NCI-H2196 (cell line): ENCODE measurements around the gene ACSM3.
"Not testable (repeated sequence)": the region's sequence is repeated elsewhere in the genome, so short reads cannot be mapped to it uniquely, and the experiment has no call there.

Experiments
- DNase-seq: peaks from one replicate; lab custom pipeline; 2025; ENCODE audit not compliant: unreplicated experiment; lab: John Stamatoyannopoulos, UW

Gene ACSM3, protein sequence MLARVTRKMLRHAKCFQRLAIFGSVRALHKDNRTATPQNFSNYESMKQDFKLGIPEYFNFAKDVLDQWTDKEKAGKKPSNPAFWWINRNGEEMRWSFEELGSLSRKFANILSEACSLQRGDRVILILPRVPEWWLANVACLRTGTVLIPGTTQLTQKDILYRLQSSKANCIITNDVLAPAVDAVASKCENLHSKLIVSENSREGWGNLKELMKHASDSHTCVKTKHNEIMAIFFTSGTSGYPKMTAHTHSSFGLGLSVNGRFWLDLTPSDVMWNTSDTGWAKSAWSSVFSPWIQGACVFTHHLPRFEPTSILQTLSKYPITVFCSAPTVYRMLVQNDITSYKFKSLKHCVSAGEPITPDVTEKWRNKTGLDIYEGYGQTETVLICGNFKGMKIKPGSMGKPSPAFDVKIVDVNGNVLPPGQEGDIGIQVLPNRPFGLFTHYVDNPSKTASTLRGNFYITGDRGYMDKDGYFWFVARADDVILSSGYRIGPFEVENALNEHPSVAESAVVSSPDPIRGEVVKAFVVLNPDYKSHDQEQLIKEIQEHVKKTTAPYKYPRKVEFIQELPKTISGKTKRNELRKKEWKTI

DNA sequence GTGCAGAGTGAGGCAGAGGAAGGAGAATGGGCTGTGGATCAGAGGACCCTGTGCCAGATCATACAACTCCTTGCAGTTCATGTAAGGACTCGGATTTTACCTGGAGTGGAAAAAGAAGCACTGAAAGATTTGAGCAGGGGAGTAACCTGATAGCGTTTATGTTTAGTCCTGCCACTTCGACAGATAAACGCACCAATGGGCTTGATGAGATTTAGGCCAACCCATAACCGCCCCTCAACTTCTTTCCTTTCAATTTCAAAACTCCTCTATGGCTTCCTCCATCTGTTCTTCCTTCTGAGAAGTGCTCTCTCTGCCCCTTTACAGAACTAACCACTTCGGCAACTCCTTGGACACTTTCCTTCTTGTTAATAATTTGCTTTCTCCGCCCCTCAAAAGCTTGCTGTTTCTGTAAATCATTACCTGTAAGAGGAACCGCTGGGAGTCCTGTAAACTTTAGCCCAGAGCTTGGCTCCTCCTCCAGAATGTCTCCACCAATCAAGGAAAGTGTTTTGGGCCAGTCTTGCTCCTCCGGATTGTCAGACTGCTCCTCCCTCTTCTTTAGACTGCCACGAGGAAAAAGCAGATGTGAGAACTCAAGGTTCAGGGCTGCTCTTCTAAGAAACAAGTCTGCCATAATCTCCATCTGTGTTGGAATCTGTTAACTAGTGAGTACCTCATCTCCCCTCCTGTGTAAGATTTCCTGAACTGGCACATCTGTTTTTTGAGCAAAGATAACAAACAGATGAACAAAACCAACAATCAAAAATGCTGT is at the start of gene ACSM3:
TSS of gene ACSM3 (plus strand) at position 554 of the 772 bp plus-strand sequence. CDS start 6,021 bp downstream, outside the sequence.
- DNase-seq: no peak

DNA sequence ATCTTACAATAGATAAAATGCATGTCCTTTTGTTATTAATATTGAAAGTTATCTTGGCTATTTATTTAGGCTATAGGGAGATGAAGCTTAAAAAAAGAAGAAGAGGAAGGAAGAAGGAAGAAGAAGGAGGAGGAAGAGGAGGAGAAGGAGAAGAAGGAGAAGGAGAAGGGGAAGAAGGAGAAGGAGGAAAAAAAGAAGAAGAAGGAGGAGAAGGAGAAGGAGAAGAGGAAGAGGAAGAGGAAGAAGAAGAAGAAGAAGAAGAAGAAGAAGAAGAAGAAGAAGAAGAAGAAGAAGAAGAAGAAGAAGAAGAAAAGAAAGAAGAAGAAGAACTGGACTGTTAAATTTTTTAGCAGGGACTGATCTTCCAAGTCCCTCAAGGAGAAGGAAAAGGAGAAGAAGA is 46.1 kb upstream of the ACSM3 start:
- not testable (repeated sequence) for DNase-seq

DNA sequence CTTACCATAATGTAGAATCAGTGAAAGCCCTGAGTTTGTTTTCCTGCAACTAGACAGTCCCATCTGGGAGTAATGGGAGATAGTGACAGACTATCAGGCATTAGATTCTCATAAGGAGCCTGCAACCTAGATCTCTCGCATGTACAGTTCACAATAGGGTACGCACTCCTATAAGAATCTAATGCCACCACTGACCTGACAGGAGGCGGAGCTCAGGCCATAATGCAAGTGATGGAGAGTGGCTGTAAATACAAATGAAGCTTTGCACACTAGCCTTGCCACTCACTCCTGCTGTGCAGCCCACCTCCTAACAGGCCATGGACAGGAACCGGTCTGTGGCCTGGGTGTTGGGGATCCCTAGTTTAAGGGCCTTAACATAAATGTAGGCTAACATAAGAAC is 43.6 kb upstream of the ACSM3 start:
- DNase-seq: no peak

GRCh38 chr16:20726661-20727060 is 37.2 kb upstream of the ACSM3 start:
- DNase-seq: no peak

DNA sequence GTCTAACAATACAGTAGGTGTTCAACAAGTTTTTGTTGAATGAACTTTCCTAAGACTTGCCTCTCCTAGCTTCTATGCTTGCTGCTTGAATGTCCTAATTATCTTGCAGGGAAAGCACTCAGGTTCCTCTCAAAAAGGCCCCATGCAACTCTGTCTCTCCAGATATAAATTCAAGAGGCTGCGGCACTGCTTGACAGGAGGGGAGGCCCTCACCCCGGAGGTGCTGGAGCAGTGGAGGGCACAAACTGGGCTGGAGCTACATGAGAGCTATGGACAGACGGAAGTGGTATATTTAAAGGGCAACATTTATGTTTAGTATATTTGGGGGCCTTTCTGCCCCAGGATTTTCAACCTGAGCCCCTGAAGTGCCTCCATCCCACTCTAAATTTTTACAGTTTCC is 36.6 kb upstream of the ACSM3 start:
- no peak for DNase-seq

GRCh38 chr16:20729141-20729540 is 34.7 kb upstream of the ACSM3 start:
- no peak for DNase-seq

- DNase-seq: no peak
These were observed 29.8 kb upstream of the ACSM3 start for GRCh38 chr16:20734056-20734455.

GRCh38 chr16:20734782-20735181 is 29.0 kb upstream of the ACSM3 start:
- DNase-seq: no peak

DNA sequence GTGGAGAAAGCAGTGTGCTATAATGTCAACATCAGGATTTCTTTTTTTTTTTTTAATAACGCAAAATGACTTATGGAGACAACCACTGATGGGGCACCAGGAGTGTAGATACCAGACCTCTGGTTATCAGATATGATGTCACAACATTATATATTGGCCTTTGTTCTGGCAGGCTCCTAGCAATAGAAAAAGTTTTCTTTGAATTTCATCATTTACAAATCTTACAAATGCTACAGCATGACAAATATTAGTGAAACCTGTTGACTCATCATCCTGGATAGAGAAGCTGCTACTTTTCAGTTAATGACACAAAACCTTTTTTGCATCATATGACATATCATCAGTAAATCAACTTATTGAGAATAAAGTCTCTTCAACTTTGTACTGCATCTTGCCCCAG is 28.3 kb upstream of the ACSM3 start:
- DNase-seq: no peak

DNA sequence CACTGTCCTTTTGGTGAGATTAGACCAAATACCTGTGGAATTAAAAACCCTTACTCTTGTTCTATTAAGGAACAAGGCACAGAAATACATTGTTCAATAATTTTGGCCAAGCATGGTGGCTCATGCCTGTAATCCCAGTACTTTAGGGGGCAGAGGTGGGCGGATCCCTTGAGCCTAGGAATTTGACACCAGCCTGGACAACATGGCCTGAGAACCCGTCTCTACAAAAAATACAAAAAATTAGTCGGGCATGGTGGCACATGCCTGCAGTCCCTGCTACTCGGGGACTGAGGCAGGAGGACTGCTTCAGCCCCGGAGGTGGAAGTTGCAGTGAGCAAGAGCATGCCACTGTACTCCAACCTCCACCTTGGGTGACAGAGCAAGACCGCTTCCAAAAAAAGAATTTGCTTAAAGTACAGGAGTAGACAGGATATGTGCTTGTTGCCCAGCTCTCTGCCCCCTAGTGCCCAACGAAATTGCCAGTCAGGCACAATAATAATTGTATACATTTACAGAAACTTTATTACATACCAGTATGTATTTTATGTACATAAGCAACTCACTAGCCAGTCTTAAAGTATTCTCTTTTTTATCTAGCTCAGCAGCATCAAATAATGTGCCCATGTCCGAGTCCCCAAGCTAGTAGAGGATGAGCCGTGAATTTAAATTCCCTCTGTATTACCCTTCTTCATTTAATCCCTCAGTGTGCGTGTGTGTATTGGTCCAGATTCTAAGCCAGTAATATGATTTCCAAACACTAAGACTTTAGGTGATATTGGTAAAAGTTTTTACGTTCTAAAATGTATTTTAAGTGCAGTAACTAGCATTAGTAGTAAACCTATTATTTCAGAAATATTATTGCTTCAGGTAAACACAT is 23.6 kb upstream of the ACSM3 start:
- DNase-seq: peak; percentile 8

- DNase-seq: peak; percentile 82
These were observed 22.8 kb upstream of the ACSM3 start for GRCh38 chr16:20740901-20741521.

DNA sequence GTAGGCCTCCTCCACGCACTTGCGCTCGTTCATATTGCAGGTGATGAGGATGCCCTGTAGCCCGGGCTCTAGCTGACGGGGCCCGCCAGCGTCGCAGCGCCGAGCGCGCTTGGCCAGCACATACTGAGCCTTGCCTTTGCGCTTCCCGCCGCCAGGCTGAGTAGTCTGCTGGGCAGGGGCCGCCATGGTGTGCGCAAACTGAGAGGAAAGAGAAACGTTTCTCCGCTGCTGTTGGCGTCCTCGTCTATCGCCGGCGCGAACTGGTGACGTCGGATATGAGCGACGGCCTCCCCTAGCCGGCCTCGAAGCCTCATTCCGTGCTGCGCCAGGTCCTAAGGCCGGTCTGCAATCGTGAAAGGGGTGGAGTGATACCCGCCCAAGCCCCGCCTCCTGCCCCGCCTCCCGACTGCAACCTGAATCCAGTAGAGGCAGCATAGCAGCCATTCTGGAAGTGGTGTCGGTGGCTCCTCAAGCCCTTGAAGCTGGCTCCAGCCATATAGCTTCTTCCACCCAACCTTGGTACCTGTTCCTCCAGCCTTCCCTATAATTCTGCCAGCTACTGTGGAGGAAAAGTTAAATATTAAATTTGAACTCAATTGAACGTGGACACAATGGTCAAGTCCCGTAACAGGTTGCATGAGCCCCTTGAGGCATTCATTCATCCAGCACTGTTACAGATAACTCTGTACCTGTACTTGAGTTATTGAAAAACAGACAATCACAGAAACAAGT is 22.1 kb upstream of the ACSM3 start, which contains the start of gene THUMPD1:
TSS of gene THUMPD1 (minus strand) at position 265 of the 732 bp plus-strand sequence. CDS start at position 186, 79 bp downstream.
- peak; percentile 94 for DNase-seq

GRCh38 chr16:20743591-20743990 is 20.2 kb upstream of the ACSM3 start:
- no peak for DNase-seq

DNA sequence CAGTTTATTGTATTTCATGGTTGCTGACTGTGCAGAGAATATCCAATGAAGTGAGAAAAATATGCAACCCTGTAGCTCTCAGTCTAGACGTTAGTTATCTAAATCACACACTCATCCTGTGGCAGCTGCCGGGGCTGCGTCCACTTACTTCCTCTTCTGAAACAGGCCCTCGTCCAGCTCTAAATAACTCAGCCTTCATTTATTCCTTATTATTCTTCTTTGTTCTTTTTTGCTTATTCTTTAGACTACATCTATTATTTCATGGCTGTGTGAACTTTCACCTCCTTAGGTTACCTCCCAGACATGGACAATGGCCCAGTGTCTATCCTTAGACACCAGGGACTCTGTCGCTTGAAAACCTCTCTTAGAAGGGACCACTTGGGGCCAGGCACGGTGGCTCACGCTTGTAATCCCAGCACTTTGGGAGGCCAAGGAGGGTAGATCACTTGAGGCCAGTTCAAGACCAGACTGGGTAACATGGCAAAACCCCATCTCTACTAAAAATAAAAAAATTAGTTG is 18.8 kb upstream of the ACSM3 start:
- no peak for DNase-seq

DNA sequence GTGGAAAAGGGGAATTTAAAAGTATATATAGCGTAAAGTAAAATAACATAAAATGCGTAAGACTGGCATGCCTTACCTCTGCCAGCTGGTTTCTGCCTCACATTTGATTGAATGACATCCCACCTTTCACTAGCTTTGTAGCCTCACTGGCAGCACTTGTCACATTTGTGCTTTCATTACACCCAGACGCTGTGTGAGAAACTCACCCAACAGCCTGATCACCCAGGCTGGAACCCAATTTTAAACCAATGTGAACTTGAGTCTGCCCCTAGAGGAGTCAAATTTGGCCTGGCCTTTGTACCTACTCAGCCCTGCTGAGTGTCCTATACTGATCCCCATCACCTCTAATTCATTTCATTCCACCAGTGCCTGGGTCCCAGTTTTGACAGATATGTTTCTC is 17.4 kb upstream of the ACSM3 start:
- no peak for DNase-seq

DNA sequence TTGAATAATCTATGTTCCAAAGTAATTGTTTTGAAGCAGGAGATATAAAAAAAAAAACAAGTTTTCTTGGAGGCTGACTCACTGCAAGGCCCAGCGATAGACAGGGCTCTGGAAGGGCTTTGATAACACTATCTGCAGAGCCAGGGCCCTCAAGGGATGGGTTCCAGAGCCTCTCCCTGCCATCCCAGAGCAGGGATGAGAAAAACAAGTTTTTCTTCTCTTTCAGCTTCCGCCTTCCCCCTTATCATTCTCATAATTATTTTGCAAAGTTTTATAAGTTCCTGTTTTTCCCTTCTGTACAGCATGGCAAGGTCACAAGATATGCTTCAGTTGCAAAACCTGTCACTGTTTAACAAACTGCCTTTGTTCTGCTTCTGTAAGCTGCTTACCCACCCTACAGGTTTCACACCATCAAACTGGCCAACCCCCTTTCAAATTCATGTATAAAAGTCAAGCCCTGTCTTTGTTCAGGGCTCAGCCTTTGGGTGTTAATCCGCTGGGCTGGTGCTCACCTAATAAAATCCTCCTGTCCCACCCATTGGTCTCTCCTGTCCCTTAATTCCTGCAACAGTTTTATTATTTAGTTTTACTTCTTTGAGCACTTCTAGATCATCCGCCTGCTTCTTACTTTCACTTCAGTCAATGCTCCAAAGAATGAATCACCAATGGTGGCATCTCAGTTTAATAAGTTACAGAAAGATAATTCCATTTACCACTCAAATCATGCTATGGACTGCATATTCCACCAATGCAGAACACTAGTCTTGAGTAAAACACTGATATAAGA is 16.6 kb upstream of the ACSM3 start:
- DNase-seq: no peak

GRCh38 chr16:20749474-20749873 is 14.3 kb upstream of the ACSM3 start:
- no peak for DNase-seq

DNA sequence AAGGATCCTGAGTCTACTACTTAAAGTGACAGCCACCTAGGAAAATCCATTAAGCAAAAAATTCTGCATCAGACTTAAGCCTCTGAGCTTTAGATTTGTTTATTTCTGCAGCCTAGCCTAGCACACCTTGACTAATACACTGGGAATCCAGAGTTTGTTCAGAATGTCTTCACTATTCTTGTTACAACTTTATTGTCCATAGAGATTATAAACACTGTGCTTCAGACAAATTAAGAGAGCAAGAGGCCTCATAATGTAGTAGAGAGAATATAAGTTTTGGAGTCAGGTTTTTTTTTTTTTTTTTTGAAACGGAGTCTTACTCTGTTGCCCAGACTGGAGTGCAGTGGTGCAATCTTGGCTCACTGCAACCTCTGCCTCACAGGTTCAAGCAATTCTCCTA is 13.3 kb upstream of the ACSM3 start:
- no peak for DNase-seq

DNA sequence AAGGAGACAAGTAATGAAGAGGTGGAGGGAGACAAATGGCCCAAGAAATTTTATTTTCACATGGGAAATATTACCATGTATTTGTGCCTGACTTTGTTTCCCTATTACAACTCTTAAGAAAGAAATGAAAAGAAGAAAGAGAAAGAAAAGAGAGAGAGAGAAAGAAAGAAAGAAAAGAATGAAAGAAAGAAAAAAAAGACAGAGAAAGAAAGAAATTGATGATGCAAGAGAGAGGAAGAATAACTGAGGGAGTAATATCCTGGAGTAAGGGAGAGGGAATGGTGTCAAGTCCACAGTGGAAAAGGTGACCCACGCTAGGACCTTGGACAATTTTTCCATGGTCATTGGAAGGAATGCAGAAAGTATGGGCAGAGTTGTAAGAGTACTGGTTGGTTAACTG is 10.1 kb upstream of the ACSM3 start:
- no peak for DNase-seq
